ENCODE measurements around the gene BAHCC1.

The BAHCC1 gene

GRCh38 chr17:81406117-81406953, 11.1 kb downstream of the BAHCC1 start (continued):
- peak; percentile 82 for TF ChIP-seq ZBTB8A (tag by site-specific recombination; IDR thresholded peaks at IDR 0.05)
- no peak for TF ChIP-seq ZNF514 (tag by site-specific recombination; IDR thresholded peaks at IDR 0.05)

- ChIA-PET POLR2A (interaction anchor here (1.6 kb wide), 1 partner anchor 11 kb away, joined by 6 read pairs; no protein-coding TSS in a partner anchor), CTCF (interaction anchor here (0.6 to 1.5 kb wide), 3 partner anchors 32 to 116 kb away, joined by 3 to 7 read pairs (median 3); no protein-coding TSS in a partner anchor)
- peaks cover 26% of the 10 kb centered on the region for H3K4me1 ChIP-seq (ENCODE audit: control insufficient read depth, insufficient read depth, low read length)
- H3K27ac ChIP-seq (ENCODE audit: extremely low read depth, low read depth, low read length), result no peak overlapping the region
- TF ChIP-seq ZSCAN30 (tag by site-specific recombination; IDR thresholded peaks at IDR 0.05) (no peak), ZNF621 (tag by site-specific recombination; IDR thresholded peaks at IDR 0.05) (no peak)
- H3K36me3 ChIP-seq (ENCODE audit: control insufficient read depth in 2 of 2, insufficient read depth in 1 of 2, low read length in 2 of 2), result peaks cover 0 to 7% of the 10 kb centered on the region in 2 experiments; a peak in 1 of 3 replicates
- H3K4me3 ChIP-seq (ENCODE audit: low read depth, low read length), result no peak overlapping the region
- no peaks in the 10 kb centered on the region for H3K9me3 ChIP-seq (ENCODE audit: control insufficient read depth, insufficient read depth, low read depth, low read length)
Measured at GRCh38 chr17:81408049-81408448, 12.8 kb downstream of the BAHCC1 start.

- Histone ChIP-seq H3K36me3 (ENCODE audit: control insufficient read depth in 2 of 2, insufficient read depth in 1 of 2, low read length in 2 of 2) (peaks cover 0 to 3% of the 10 kb centered on the region in 2 experiments; a peak in 1 of 3 replicates), H3K27ac (ENCODE audit: extremely low read depth, low read depth, low read length) (no peak overlapping the region), H3K9me3 (ENCODE audit: control insufficient read depth, insufficient read depth, low read depth, low read length) (no peaks in the 10 kb centered on the region), H3K4me3 (ENCODE audit: low read depth, low read length) (no peak overlapping the region), H3K4me1 (ENCODE audit: control insufficient read depth, insufficient read depth, low read length) (peaks cover 14% of the 10 kb centered on the region)
- peak; percentile 77 for TF ChIP-seq ZNF341 (tag by site-specific recombination; IDR thresholded peaks at IDR 0.05; ENCODE audit: low read depth)
- peak; percentile 69 for TF ChIP-seq PATZ1 (tag by site-specific recombination; IDR thresholded peaks at IDR 0.05)
- TF ChIP-seq ZNF133 (tag by site-specific recombination; IDR thresholded peaks at IDR 0.05), result no peak
- TF ChIP-seq KLF1 (tag by site-specific recombination; IDR thresholded peaks at IDR 0.05), result no peak
- ChIA-PET POLR2A (interaction anchor here (0.8 to 1.6 kb wide), 2 partner anchors 10 to 12 kb away, joined by 3 to 6 read pairs; no protein-coding TSS in a partner anchor), CTCF (interaction anchor here (0.6 kb wide), 1 partner anchor 11 kb away, joined by 3 read pairs; no protein-coding TSS in a partner anchor)
Measured at GRCh38 chr17:81409190-81409935, 14.1 kb downstream of the BAHCC1 start.

- H3K9me3 ChIP-seq (ENCODE audit: control insufficient read depth, insufficient read depth, low read depth, low read length), result no peaks in the 10 kb centered on the region
- ChIA-PET POLR2A (interaction anchor here (1.7 kb wide), 2 partner anchors 12 to 16 kb away, joined by 5 to 6 read pairs; partner anchors contain the start of gene BAHCC1), CTCF (interaction anchor here (0.6 to 1.8 kb wide), 2 partner anchors 9 to 32 kb away, joined by 4 to 7 read pairs; no protein-coding TSS in a partner anchor)
- peaks cover 0 to 3% of the 10 kb centered on the region in 2 experiments; a peak in 1 of 3 replicates for H3K36me3 ChIP-seq (ENCODE audit: control insufficient read depth in 2 of 2, insufficient read depth in 1 of 2, low read length in 2 of 2)
- H3K4me1 ChIP-seq (ENCODE audit: control insufficient read depth, insufficient read depth, low read length), result peaks cover 9% of the 10 kb centered on the region
- H3K27ac ChIP-seq (ENCODE audit: extremely low read depth, low read depth, low read length), result no peak overlapping the region
- TF ChIP-seq MEIS1 (CRISPR knock-in tag; IDR thresholded peaks at IDR 0.05; ENCODE audit: borderline replicate concordance), result no peak
- TF ChIP-seq ZNF555 (tag by site-specific recombination; conservative IDR thresholded peaks at IDR 0.05), result no peak
- no peak for TF ChIP-seq ZNF148 (tag by site-specific recombination; IDR thresholded peaks at IDR 0.05; ENCODE audit: borderline replicate concordance)
- TF ChIP-seq ZNF768 (tag by site-specific recombination; IDR thresholded peaks at IDR 0.05), result no peak
- TF ChIP-seq ZNF366 (tag by site-specific recombination; conservative IDR thresholded peaks at IDR 0.05), result no peak
- TF ChIP-seq GLIS2 (tag by site-specific recombination; IDR thresholded peaks at IDR 0.05), result peak; percentile 20; the same call in 1 of the 2 replicates
- no peak for TF ChIP-seq SP2 (tag by site-specific recombination; IDR thresholded peaks at IDR 0.05)
- TF ChIP-seq ZNF501 (tag by site-specific recombination; IDR thresholded peaks at IDR 0.05), result no peak
- no peak overlapping the region for H3K4me3 ChIP-seq (ENCODE audit: low read depth, low read length)
Measured at GRCh38 chr17:81410852-81411251, 15.6 kb downstream of the BAHCC1 start.

Data from HEK293 (cell line).